HCT116 (cell line): ENCODE data around the gene SAMHD1.

Experiments used
- CTCF ChIP-seq, 3 experiments: fragments of 200-600 bp in 1 of 3; sonication (generic) in 1 of 3; IDR thresholded peaks in 2 of 3; conservative IDR thresholded peaks in 1 of 3; 2 replicates each; pipeline ENCODE4 v1.5.1; 2012 to 2017; ENCODE audit warnings: low read depth in 2 of 3, low read length in 2 of 3, antibody characterized with exemption in 1 of 3, borderline replicate concordance in 1 of 3, control low read depth in 1 of 3, mild to moderate bottlenecking in 1 of 3, mixed read lengths in 1 of 3, mixed run types in 1 of 3, moderate library complexity in 1 of 3; ENCODE audit not compliant: insufficient read depth in 1 of 3
- EZH2 ChIP-seq: fragments of 200-600 bp; sonication (generic); IDR thresholded peaks from 2 replicates; pipeline ENCODE4 v1.6.1; 2017; ENCODE audit warnings: antibody characterized with exemption, mixed run types
- EZH2phosphoT487 ChIP-seq: fragments of 200-600 bp; IDR thresholded peaks from 2 replicates; pipeline ENCODE4 v1.6.1; 2018; ENCODE audit warnings: antibody characterized with exemption, borderline replicate concordance
- POLR2AphosphoS5 ChIP-seq: IDR thresholded peaks from 2 replicates; pipeline ENCODE4 v1.6.1; 2011; ENCODE audit warnings: mild to moderate bottlenecking, low read depth, low read length, moderate library complexity
- ZNF274 ChIP-seq: fragments of 200-500 bp; sonication (Bioruptor generic); IDR thresholded peaks from 2 replicates; pipeline ENCODE4 v1.6.1; 2014; ENCODE audit warnings: mild to moderate bottlenecking, low read depth, low read length, inconsistent platforms

DNA sequence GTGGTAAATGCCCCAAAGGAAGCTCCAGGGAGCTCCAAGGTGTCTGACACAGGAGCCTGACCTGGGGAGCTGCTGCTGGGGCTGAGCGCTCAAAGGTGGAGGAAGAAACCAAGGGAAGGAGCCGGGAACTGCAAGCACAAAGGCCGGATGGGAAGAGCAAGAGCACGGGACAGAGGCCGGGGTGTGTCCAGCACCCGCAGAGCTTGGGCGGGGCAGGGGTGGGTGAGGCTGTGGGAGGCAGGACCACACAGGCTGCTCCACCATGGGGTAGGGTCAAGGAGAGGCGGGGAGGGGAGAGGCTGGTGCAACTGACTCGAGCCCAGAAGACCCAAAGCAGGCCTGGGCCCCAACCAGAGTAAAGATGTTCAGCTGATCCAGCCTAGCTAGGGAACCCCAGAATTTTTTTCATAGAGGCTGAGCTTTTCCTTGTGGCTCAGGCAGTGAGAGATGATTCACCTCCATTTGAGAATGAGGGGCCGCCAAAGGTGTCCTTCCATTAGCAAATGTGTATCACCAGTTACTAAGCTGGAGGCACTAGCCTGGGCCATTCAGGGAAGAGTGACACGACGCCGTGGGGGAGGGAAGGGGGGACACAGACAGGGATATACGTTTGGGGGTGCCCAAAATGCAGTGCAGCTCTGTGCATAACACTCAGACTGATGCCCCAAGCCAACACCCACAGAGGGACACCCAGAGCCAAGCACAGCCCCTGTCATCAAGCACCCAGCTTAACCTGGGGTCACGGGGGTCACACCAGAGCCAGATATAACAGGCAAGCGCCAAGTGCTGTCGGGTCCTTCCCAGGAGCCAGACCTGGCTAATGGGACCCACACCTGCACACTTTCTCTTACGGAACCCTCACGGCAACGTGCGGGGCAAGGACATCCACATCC lies 96.9 kb downstream of the SAMHD1 start:
- no peak for TF ChIP-seq EZH2phosphoT487
- TF ChIP-seq CTCF (IDR thresholded peaks at IDR 0.05 in 2 of 3, conservative IDR thresholded peaks at IDR 0.05 in 1 of 3; ENCODE audit: borderline replicate concordance in 1 of 3, insufficient read depth in 1 of 3, low read depth in 2 of 3, low read length in 2 of 3) = no peak
- no peak for TF ChIP-seq POLR2AphosphoS5
- TF ChIP-seq EZH2 = no peak
- no peak for TF ChIP-seq ZNF274
